GM19397 (cell line): Measurements from ENCODE around the gene AFF1.
A peak's percentile ranks its signal among the peaks of the same experiment; 100 is the strongest.
"Not testable (repeated sequence)": the region's sequence is repeated elsewhere in the genome, so short reads cannot be mapped to it uniquely, and the experiment has no call there.

ENCODE experiments used
- ATAC-seq: cut with Tn5 transposase; IDR thresholded peaks from one replicate; pipeline ENCODE4 v1.9.1; 2021; ENCODE audit warnings: mild to moderate bottlenecking, moderate library complexity; ENCODE audit not compliant: unreplicated experiment

Gene AFF1

DNA sequence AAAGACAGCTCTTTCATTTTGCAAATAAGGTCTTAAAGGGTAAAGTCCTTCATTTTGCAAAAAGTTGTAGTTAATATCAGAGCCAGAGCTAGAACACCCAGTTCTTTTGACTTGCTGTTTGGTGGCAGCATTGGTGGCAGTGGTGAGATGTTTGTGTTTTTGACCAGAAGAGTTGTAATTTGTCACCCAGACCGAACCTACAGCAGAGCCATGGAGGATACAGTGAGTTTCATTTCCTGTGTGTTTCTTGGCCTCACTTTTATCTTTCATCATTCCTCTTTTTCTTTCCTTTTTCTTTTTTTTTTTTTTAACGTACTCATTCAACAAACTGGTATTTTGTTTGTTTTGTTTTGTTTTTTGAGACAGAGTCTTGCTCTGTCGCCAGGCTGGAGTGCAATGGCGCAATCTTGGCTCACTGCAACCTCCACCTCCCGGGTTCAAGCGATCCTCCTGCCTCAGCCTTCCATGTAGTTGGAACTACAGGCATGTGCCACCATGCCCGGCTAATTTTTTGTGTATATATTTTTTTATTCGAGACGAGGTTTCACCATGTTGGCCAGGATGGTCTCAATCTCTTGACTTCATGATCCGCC is 116.4 kb downstream of the AFF1 start:
- no peak for ATAC-seq

DNA sequence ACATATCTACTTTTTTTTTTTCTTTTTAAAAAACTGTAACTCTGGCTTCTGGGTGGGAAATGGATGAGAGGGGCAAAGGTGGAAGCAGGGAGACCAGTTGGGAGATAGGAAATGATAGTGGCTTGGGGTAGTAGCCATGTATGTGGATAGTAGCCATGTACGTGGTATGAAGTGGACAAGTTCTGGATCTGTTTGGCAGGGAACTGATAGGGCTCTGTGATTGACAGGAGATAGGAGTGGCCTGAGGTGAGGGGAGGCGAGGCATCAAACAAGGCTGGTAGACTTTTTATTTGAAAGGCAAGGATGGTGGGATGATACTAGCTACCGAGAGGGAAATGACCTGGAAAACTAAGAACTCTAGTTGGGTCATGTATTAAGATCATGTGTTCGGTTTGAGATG is 117.8 kb downstream of the AFF1 start:
- ATAC-seq = no peak

DNA sequence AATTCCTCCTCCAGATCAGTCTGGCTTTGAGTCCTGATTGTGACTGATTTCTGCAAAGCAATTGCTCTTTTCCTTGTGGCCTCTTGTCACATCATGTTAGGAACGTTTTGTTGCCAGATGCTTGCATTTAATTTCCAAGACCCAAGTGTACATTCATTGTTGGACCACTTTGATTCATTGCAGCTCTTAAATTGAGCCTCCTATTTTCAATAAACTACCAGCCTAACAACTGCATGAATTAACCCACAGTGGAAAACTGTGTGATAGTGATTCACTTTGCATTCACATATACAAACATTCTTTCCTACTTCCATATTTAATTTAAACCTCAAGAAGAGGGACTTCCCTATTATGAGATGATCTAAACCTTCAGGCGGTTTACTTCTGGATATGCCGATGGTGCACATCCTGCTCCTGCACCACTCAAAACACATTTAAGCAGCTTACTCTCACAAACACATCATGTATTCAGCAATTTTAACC is 118.4 kb downstream of the AFF1 start:
- ATAC-seq = no peak

GRCh38 chr4:87053802-87054767 is 119.3 kb downstream of the AFF1 start:
- no peak for ATAC-seq

- ATAC-seq = no peak
Observed at GRCh38 chr4:87054900-87055299, 120.1 kb downstream of the AFF1 start.

GRCh38 chr4:87055311-87055710 is 120.5 kb downstream of the AFF1 start:
- no peak for ATAC-seq

DNA sequence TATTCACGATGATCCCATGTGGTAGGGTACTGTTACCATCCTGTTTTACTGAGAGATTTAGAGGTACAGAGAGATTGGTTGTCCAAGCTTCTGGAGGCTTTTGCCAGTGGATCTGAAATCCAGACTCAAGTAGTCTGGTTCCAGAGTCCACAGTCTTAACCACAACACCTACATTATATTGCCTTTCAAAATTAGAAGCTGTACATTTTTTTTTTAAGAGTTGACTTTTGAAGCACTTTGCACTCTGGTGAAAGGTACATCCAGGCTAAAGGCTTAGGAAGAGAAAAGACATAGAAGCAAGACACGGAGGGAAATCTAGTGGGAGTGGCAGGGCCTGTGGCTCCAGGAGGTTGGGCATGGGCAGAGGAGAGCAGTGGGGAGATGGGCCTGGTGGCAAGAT is 122.1 kb downstream of the AFF1 start:
- ATAC-seq = no peak

DNA sequence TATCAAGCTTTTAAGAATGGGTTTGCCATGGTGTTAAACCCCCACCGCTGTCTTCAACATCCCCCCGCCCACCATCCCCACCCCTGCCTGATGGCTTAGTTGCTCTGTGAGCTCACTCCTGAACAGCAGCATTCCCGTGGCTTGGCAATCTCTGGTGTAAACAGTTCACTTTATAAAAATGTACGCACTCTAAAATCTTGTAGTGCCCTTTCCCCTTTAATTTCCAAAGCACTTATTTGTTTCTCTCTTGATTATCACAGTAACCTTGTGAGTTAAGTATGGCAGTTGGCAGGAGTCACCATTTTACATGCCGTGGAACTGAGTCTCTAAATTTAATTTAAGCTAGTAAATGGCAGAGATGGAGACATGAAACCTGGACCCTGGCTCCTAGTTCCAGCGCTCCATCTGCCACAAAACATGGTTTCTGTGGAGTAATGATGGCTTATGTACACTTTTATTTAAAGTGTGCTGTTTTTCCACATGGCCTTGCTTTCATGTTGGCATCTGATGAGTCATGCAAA is 123.1 kb downstream of the AFF1 start:
- no peak for ATAC-seq

- ATAC-seq = no peak
Observed at GRCh38 chr4:87058356-87059073, 123.7 kb downstream of the AFF1 start.

DNA sequence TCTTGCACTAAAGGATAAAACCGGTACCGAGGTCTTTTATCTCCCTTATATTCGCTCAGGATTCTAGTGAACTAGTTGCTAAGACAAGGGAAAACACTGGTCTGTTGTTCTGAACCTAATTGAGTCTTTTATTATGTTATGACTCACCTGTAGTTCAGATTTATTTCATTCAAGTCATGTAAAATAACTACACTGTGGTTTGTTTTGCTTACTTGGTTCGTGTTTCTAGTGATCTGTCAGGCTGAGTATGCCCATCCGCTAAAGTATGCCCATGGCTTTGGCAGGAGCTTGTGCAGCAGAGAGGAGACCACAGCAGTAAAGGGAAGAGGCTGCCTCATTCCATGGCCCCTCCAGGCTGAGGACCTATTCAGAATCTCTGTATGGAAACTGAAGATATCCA is 126.1 kb downstream of the AFF1 start:
- no peak for ATAC-seq

GRCh38 chr4:87065021-87065420 is 130.2 kb downstream of the AFF1 start:
- ATAC-seq = no peak

GRCh38 chr4:87066403-87067123 is 131.8 kb downstream of the AFF1 start:
- no peak for ATAC-seq

DNA sequence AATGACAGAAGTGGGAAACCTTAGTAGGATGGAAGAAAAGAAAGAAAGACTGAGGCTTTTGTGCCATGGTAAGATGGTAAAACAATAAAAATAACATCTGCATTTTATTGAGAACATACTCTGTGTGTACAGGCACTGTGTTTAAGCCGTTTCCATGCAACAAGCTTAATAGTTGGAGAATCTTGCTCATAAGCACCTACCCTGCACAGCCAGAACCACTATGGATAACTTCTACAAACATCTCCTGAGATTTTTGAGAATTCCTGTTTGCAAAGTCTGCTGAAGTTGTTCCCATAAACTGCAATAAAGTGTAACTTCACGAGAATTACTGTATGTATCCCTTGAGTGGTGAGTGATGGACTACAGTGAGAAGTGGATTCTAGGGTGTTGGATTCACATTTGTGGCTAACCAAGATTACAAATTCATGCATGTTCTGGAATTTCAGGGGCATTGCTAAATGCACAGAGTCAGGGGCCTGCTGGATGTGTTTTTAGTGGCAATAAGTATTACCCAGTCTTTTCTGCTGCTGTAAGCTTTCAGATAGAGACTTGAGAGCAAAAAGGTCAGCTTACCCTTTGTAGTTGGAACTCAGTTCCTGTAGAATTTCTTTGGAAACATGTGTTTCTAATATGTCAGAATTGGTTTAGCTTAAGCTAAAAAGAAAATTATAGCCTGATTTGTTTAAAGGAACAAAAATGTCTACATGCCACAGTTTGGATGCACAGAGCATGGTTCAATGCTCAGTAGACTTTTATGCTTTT is 132.5 kb downstream of the AFF1 start:
- no peak for ATAC-seq

DNA sequence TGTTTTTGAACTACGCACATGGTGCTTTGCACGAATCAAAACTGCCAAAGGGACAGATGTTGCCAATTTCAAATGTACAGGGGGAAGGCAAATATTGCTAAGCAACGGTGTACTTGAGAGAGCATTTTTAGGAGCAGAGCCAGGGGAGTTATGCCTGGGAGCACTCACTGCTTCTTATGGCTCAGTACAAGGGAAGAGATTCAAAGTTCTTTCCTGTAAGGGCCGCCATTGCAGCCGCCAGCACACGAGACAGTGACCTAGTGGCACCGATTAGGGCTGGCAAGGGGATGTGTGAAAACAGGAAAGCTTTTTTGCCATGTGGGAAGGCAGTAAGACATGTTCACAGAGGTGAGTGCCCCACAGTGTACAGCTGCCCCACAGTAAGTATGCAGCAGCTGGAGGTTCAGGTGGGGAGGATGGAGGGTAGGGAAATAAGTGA is 133.8 kb downstream of the AFF1 start:
- no peak for ATAC-seq

DNA sequence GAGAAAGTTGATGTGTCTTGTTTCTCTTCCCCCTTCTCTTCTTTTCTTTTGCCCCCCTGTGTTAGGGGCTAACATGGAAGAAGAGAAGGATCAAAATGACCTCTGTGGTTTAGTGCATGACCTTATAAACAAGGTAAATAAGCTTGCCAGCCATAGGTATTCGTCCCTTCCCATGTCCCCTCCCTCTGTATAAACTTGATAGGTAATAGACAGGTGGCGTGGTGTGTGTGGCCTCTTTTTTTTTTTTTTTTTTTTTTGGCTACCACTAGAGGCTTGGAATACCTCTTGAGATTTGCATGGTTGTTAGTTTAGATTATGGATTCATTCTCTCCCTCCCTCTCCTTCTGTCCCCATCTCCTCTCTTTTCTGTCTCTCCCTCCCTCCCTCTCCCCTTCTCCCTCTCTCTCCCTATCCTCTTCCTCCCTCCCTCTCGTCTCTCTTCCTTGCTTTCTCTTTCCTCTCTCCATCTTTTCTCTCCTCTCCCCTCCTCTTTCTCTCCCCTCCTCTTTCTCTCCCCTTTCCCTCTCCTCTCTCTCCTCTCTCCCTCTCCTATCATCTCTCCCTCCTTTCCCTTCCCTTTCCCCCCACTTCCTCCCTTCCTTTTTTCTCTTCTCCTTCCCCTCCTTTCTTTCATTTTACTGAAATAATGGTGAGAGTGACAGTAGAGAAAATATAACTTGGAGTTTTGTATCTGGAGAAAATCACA is 134.4 kb downstream of the AFF1 start:
- no peak for ATAC-seq

DNA sequence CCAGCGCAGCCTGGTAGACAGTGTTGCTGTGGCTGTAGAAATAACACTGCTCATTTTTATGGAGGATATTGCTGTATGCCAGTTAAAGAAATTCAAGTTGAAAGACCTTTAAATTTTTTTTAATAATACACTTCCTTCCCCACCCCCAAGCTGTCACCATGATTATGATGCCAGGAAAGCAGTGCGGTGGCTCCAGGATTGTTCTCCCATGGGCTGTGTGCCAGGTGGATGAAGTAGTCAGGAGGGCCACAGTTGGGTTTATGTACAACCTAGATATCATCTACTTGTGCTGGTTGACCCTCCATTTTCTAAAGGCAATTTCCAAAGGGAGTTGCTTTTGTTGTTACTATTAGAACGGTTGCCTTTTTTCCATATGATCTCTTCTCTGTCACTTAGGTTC is 136.6 kb downstream of the AFF1 start:
- no peak for ATAC-seq

- ATAC-seq = not testable (repeated sequence)
Observed at GRCh38 chr4:87072545-87072944, 137.7 kb downstream of the AFF1 start.

- ATAC-seq = peak; percentile 94
Observed at GRCh38 chr4:87073199-87074120, 138.6 kb downstream of the AFF1 start.
